Measurements from ENCODE around the gene GARIN5B.
"Not testable (repeated sequence)": the region's sequence is repeated elsewhere in the genome, so short reads cannot be mapped to it uniquely, and the experiment has no call there.

GARIN5B gene

GRCh38 chr19:55346725-55347441, 16.2 kb downstream of the GARIN5B start:
- no peak for DNase-seq

GRCh38 chr19:55345818-55346724, 17.0 kb downstream of the GARIN5B start:
- no peak for DNase-seq

- DNase-seq: no peak
Measured at GRCh38 chr19:55345101-55345817, 17.8 kb downstream of the GARIN5B start.

- DNase-seq: no peak
Measured at GRCh38 chr19:55344444-55344843, 18.6 kb downstream of the GARIN5B start.

DNA sequence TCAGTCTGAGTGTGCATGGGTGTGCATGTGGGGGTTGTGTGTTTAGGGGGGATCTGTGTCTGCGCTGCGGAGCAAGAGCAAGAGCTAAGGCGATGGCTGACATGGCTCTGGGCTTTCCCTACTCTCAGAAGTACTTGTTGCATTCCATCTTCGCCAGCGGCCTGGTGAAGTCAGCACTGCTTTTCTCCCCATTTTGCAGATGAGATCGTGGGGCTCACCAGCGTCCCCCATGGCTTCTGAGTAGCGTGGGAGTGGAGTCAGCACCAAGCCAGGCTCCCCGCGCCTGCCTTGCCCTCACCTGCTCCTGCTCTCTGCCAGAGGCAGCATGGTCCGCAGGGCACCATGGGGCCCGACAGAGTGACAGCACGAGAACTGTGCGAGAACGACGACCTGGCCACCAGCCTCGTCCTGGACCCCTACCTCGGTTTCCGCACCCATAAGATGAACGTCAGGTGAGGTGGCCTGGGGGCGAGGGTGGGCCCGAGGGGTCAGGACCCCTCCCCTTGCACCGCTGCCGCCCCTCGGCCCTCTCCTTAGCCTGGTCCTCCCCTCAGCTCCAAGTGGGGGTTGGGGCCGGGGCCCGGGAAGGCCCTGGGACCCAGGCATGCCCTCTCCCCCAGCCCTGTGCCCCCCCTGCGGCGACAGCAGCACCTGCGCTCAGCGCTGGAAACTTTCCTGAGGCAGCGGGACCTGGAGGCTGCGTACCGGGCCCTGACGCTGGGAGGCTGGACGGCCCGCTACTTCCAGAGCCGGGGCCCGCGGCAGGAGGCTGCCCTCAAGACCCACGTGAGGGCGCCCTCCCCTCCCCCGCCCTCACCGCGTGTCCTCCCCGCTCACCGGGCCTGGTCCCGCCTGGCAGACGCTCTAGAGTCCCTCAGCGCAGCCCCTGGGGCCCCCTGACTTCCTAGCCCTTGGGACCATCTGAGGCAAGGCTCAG, 21.2 kb downstream of the GARIN5B start:
- no peak for DNase-seq

GRCh38 chr19:55341171-55341588, 21.9 kb downstream of the GARIN5B start:
- no peak for DNase-seq

- no peak for DNase-seq
Measured at GRCh38 chr19:55340784-55341147, 22.3 kb downstream of the GARIN5B start.

GRCh38 chr19:55339889-55340783, 22.9 kb downstream of the GARIN5B start:
- DNase-seq: no peak

GRCh38 chr19:55339105-55339888, 23.8 kb downstream of the GARIN5B start, which contains the start of gene KMT5C:
Gene KMT5C, plus strand, starts transcription at chr19:55339876. Its CDS starts 2,061 bp downstream, at chr19:55341937.
- DNase-seq: peak; percentile 100

- no peak for DNase-seq
Measured at GRCh38 chr19:55336101-55336500, 27.0 kb downstream of the GARIN5B start.

DNA sequence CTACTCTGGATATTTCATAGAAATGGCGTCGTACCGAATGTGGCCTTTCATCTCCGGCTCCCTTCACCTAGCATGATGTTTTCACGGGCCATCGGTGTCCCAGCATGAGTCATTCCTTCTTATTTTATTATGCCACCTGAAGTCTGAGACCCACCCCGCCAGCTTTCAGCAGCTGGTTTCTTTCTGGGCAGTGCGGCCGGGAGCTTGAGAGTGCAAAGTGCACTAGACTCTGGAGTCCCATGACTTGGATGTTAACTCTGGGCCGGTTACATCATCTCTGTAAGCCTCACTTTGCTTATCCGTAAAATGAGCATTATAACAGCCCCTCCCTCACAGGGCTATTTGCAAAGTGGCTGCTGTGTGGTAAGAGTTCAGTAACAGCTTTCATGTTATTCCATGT, 29.2 kb downstream of the GARIN5B start:
- no peak for DNase-seq

DNA sequence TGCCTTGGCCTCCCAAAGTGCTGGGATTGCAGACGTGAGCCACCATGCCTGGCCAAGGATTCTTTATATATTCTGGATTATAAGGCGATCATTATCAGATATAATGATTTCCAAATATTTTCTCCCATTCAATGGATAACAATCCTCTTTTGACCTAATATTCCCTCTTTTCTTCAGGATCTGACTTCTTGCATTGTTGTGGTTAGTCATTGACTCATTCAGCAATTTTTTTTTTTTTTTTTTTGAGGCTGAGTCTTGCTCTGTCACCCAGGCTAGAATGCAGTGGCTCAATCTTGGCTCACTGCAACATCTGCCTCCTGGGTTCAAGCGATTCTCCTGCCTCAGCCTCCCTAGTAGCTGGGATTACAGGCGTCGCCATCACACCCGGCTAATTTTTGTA, 33.3 kb downstream of the GARIN5B start:
- DNase-seq: not testable (repeated sequence)

- not testable (repeated sequence) for DNase-seq
Measured at GRCh38 chr19:55328774-55329318, 34.2 kb downstream of the GARIN5B start.

GRCh38 chr19:55325172-55325571, 37.9 kb downstream of the GARIN5B start, which contains the start of gene TMEM150B:
Gene TMEM150B, minus strand, starts transcription at chr19:55325341. Its CDS starts 4,305 bp downstream, at chr19:55321036.
- DNase-seq: no peak

- no peak for DNase-seq
Measured at GRCh38 chr19:55324662-55325061, 38.4 kb downstream of the GARIN5B start.

DNA sequence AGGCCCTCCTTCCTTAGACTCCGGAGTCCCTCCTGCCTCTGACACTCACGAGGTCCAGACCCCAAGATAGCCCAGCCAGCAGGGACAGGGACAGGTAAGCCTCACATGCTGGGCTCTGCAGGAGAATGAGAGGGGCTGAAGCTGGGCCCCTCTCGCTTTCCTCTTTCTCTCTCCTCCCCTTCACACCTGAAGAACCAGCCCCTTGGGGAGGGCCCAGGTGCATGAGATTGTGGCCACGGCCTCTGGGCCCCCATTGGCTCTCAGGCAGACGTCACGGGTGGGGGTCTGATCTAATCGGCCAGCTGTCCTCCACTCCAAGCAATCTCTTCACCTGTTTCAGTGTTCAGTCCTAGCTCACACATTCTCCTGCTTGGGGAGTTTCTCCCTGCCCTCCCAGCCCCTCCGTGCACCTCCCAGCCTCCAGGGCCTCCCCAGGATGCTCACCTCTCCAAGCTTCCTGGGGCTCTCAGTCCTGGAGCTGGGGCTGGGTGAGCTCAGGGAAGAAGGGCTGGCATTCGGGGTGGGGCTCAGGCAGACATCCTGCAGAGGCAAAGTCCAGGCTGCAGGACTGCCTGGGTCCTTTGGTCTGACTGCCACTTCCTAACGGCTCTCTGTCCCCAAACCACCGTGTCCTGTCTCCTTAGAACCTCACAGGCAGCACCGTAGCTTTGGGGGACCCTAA, 40.7 kb downstream of the GARIN5B start:
- DNase-seq: no peak

DNA sequence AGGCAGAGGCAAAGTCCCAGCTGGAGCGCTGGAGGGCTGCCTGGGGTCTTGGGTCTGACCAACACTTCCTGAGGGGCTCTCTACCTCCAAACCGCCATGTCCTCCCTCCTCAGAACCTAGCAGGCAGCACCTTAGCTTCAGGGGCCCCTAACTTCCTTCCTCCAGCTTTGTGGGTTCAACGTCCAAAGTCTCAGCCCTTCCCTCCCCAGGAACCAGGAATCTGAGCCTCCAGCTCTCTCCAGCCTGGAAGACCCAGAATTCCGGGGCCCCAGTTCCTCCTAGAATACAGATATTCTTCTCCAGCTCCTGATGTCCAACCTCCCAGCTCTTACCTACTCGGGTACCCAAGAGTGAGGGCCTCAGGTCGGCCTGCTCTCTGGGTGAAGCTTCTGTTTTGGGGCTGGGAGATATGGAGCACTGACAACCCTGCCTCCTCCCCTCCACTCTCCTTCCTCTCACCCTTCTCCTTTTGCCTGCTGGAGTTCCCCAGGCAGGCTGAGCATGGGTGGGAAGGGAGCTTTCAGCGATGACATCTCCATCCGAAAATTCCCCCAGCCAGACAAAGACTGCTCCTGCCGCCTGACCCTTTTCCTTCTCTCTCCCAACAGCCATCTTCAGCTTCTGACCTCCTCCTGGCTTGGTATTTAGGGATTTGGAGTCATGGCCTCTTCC, 41.5 kb downstream of the GARIN5B start:
- no peak for DNase-seq

GRCh38 chr19:55320844-55321419, 42.1 kb downstream of the GARIN5B start:
- DNase-seq: no peak

Data from activated CD4-positive, CD25-positive, alpha-beta regulatory T cell treated with anti-CD3 and anti-CD28 coated beads, Interleukin-2, amount 50 U/mL, for 72 hours (primary cell).